HEK293 (cell line): ENCODE data around the gene DOP1A.

ENCODE experiments used
- CTCF ChIA-PET: fragments of 350-600 bp; formaldehyde crosslinking; extraction: SDS; loops from one replicate; lab custom pipeline; 2021; ENCODE audit warnings: antibody characterized with exemption; lab: Yijun Ruan, JAX
- POLR2A ChIA-PET: fragments of 300-600 bp; formaldehyde crosslinking; extraction: SDS; loops from one replicate; lab custom pipeline; 2020; ENCODE audit warnings: antibody characterized with exemption, inconsistent platforms; lab: Yijun Ruan, JAX
- H3K27ac ChIP-seq: fragments of 200-500 bp; sonication (Bioruptor generic); 2 replicates; pipeline ENCODE4 v1.5.1; 2014; ENCODE audit warnings: low read depth, low read length, control low read depth, inconsistent platforms; ENCODE audit errors: extremely low read depth
- H3K36me3 ChIP-seq, 2 experiments: fragments of 200-500 bp in 1 of 2; sonication (Bioruptor generic) in 1 of 2; 1 replicate in 1 of 2; 2 replicates in 1 of 2; pipeline ENCODE4 v1.5.1; 2014 to 2017; ENCODE audit warnings: inconsistent platforms in 2 of 2, low read length in 2 of 2; ENCODE audit not compliant: control insufficient read depth in 2 of 2, insufficient read depth in 1 of 2
- H3K4me1 ChIP-seq: fragments of 200-500 bp; sonication (Bioruptor generic); 2 replicates; pipeline ENCODE4 v1.5.1; 2014; ENCODE audit warnings: mild to moderate bottlenecking, low read length, inconsistent platforms; ENCODE audit not compliant: control insufficient read depth, insufficient read depth
- H3K4me3 ChIP-seq: 2 replicates; pipeline ENCODE4 v1.5.1; 2011; ENCODE audit warnings: low read depth, mild to moderate bottlenecking, control low read depth, low read length, moderate library complexity
- H3K9me3 ChIP-seq: fragments of 200-500 bp; sonication (Bioruptor generic); 2 replicates; pipeline ENCODE4 v1.5.1; 2014; ENCODE audit warnings: low read depth, low read length, inconsistent platforms; ENCODE audit not compliant: control insufficient read depth, insufficient read depth
- BCL11A ChIP-seq: fragments of 450-650 bp; formaldehyde crosslinking; IDR thresholded peaks from 2 replicates; pipeline ENCODE4 v1.5.1; 2016; ENCODE audit warnings: low read depth, missing biosample characterization, missing genetic modification characterization
- GLI4 ChIP-seq: fragments of 450-650 bp; formaldehyde crosslinking; IDR thresholded peaks from 2 replicates; pipeline ENCODE4 v1.5.1; 2016; ENCODE audit warnings: missing biosample characterization, missing genetic modification characterization
- WT1 ChIP-seq: fragments of 450-650 bp; formaldehyde crosslinking; IDR thresholded peaks from 2 replicates; pipeline ENCODE4 v1.5.1; 2016; ENCODE audit warnings: missing biosample characterization, missing genetic modification characterization
- ZBTB17 ChIP-seq: fragments of 450-650 bp; formaldehyde crosslinking; IDR thresholded peaks from 2 replicates; pipeline ENCODE4 v1.5.1; 2016; ENCODE audit warnings: missing biosample characterization, missing genetic modification characterization
- ZBTB26 ChIP-seq: fragments of 450-650 bp; formaldehyde crosslinking; optimal IDR thresholded peaks from 2 replicates; pipeline ENCODE3; 2016; ENCODE audit warnings: missing biosample characterization, mild to moderate bottlenecking, missing genetic modification characterization
- ZNF138 ChIP-seq: fragments of 450-650 bp; formaldehyde crosslinking; IDR thresholded peaks from 2 replicates; pipeline ENCODE4 v1.5.1; 2016; ENCODE audit warnings: missing biosample characterization, missing genetic modification characterization, borderline replicate concordance
- ZNF214 ChIP-seq: fragments of 450-650 bp; formaldehyde crosslinking; IDR thresholded peaks from 2 replicates; pipeline ENCODE4 v1.5.1; 2017; ENCODE audit warnings: missing biosample characterization, mild to moderate bottlenecking, missing genetic modification characterization, borderline replicate concordance
- ZNF302 ChIP-seq: fragments of 450-650 bp; formaldehyde crosslinking; IDR thresholded peaks from 2 replicates; pipeline ENCODE4 v1.5.1; 2016; ENCODE audit warnings: missing biosample characterization, missing genetic modification characterization, low read depth
- ZNF362 ChIP-seq: fragments of 450-650 bp; formaldehyde crosslinking; IDR thresholded peaks from 2 replicates; pipeline ENCODE4 v1.5.1; 2016; ENCODE audit warnings: missing biosample characterization, missing genetic modification characterization
- ZNF366 ChIP-seq: fragments of 450-650 bp; formaldehyde crosslinking; conservative IDR thresholded peaks from 2 replicates; pipeline ENCODE4 v1.5.1; 2016; ENCODE audit warnings: missing biosample characterization, missing genetic modification characterization
- ZNF398 ChIP-seq: fragments of 450-650 bp; formaldehyde crosslinking; IDR thresholded peaks from 2 replicates; pipeline ENCODE4 v1.5.1; 2017; ENCODE audit warnings: missing biosample characterization, missing genetic modification characterization
- ZNF404 ChIP-seq: fragments of 450-650 bp; formaldehyde crosslinking; IDR thresholded peaks from 2 replicates; pipeline ENCODE4 v1.5.1; 2017; ENCODE audit warnings: missing biosample characterization, missing genetic modification characterization
- ZNF530 ChIP-seq: fragments of 450-650 bp; formaldehyde crosslinking; IDR thresholded peaks from 2 replicates; pipeline ENCODE4 v1.5.1; 2016; ENCODE audit warnings: low read depth, missing biosample characterization, missing genetic modification characterization
- ZNF658 ChIP-seq: fragments of 450-650 bp; formaldehyde crosslinking; IDR thresholded peaks from 2 replicates; pipeline ENCODE4; 2016; ENCODE audit warnings: missing biosample characterization, missing genetic modification characterization
- ZNF664 ChIP-seq: fragments of 450-650 bp; formaldehyde crosslinking; IDR thresholded peaks from 2 replicates; pipeline ENCODE4 v1.5.1; 2016; ENCODE audit warnings: missing biosample characterization, missing genetic modification characterization
- ZNF843 ChIP-seq: fragments of 450-650 bp; formaldehyde crosslinking; IDR thresholded peaks from 2 replicates; pipeline ENCODE4 v1.5.1; 2016; ENCODE audit warnings: missing biosample characterization, missing genetic modification characterization
- ZSCAN18 ChIP-seq: fragments of 450-650 bp; formaldehyde crosslinking; IDR thresholded peaks from 2 replicates; pipeline ENCODE4 v1.5.1; 2016; ENCODE audit warnings: missing biosample characterization, missing genetic modification characterization
- ZSCAN23 ChIP-seq: fragments of 450-650 bp; formaldehyde crosslinking; IDR thresholded peaks from 2 replicates; pipeline ENCODE4 v1.5.1; 2016; ENCODE audit warnings: missing biosample characterization, missing genetic modification characterization

DOP1A gene

GRCh38 chr6:83086751-83087150, 19.3 kb downstream of the DOP1A start:
- Histone ChIP-seq H3K9me3 (no peaks in the 10 kb centered on the region), H3K4me3 (no peak overlapping the region), H3K4me1 (no peaks in the 10 kb centered on the region), H3K36me3 (no peaks in the 10 kb centered on the region), H3K27ac (no peak overlapping the region)
- no peak for TF ChIP-seq ZNF214
- no peak for TF ChIP-seq ZNF362 (tag by site-specific recombination)
- no peak for TF ChIP-seq ZBTB26 (tag by site-specific recombination)
- TF ChIP-seq GLI4 (tag by site-specific recombination) = no peak
- TF ChIP-seq WT1 (tag by site-specific recombination) = no peak
- TF ChIP-seq ZNF658 (tag by site-specific recombination) = no peak
- no peak for TF ChIP-seq ZNF366 (tag by site-specific recombination)
- ChIA-PET CTCF (interaction anchor here (0.7 to 1.8 kb wide), 3 partner anchors 19 to 358 kb away, joined by 3 to 5 read pairs (median 4); partner anchors contain the start of gene DOP1A), POLR2A (no interaction called here)

- POLR2A ChIA-PET = no interaction called here
- H3K9me3 ChIP-seq = no peaks in the 10 kb centered on the region
- CTCF ChIA-PET = interaction anchor here (1.4 kb wide), 1 partner anchor 14 kb away, joined by 4 read pairs; no protein-coding TSS in a partner anchor
These were observed 25.4 kb downstream of the DOP1A start for GRCh38 chr6:83092756-83093399.

More at GRCh38 chr6:83092756-83093399, 25.4 kb downstream of the DOP1A start:
- peaks cover 0 to under 1% of the 10 kb centered on the region in 2 experiments; a peak in 1 of 3 replicates for H3K36me3 ChIP-seq
- H3K4me1 ChIP-seq = no peaks in the 10 kb centered on the region
- H3K27ac ChIP-seq = no peak overlapping the region
- TF ChIP-seq ZNF398 = no peak
- TF ChIP-seq ZNF530 (tag by site-specific recombination) = no peak
- no peak for TF ChIP-seq ZSCAN23 (tag by site-specific recombination)
- TF ChIP-seq ZSCAN18 (tag by site-specific recombination) = no peak
- no peak for TF ChIP-seq BCL11A (tag by site-specific recombination)
- no peak for TF ChIP-seq ZNF138 (tag by site-specific recombination)
- no peak for TF ChIP-seq ZNF404 (tag by site-specific recombination)
- TF ChIP-seq ZNF302 (tag by site-specific recombination) = no peak
- TF ChIP-seq ZBTB17 (tag by site-specific recombination) = no peak
- TF ChIP-seq ZNF843 (tag by site-specific recombination) = no peak
- TF ChIP-seq ZNF664 (tag by site-specific recombination) = no peak
- H3K4me3 ChIP-seq = no peak overlapping the region
